CD4-positive, alpha-beta T cell treated with Interleukin-17A for 1 hour (primary cell): ENCODE measurements around the gene SUCLG2.
"Not testable (repeated sequence)": the region's sequence is repeated elsewhere in the genome, so short reads cannot be mapped to it uniquely, and the experiment has no call there.

Source experiments
- DNase-seq: peaks from one replicate; pipeline ENCODE4 v3.0.0-alpha.2; 2020

The SUCLG2 gene

DNA sequence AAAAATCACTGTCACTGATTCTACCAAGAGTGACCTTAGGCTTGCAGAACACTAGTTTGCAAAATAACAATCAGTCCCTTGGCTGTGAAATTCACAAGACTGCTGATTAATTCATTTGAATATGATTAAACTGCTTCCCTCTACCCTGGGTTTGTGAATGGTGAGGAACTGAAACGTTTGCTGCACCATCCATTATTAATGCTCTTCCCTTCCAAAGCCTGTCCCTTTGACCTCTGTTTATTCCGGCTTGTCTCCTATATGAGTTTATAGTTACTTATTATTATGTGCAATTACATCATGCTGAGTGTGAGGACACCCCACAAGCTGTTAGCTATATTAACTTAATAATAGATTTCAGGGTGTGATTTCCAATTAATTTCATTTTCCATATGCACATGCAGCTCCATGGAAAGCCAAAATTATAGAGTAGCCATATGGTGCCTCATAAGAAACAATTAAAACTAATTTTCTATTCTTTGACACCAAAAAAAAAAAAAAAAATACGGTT, 96.5 kb downstream of the SUCLG2 start:
- DNase-seq, result no peak

DNA sequence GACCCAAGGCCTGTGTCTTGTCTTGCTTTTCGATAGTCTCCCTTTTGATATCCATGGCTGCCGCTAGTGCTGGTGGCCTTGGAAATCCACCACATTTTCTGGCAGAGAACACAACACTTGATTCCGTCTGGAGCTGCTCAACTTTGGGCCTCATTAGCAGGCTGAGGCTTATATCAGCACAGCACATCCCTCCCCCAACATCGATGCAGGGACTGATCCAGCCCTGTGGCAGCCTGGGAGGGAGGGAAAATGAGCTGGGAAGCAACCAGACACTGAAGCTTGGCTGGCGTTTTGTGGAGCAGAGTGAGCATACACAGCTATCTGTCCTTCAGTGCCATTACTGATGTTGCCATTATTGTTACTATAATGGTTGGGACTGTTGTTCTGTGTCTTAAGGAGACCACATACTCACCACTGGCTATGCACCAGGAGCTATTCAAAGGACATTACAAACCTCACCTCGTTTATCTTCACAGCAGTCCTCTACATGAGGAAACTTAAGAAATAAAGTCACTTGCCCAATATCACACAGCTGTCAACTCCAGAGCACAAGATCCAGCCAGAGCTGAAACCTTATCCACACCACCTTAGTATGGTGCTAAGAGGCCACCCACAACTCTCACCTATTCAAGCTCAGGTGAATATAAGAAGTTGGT, 102.9 kb downstream of the SUCLG2 start:
- no peak for DNase-seq

DNA sequence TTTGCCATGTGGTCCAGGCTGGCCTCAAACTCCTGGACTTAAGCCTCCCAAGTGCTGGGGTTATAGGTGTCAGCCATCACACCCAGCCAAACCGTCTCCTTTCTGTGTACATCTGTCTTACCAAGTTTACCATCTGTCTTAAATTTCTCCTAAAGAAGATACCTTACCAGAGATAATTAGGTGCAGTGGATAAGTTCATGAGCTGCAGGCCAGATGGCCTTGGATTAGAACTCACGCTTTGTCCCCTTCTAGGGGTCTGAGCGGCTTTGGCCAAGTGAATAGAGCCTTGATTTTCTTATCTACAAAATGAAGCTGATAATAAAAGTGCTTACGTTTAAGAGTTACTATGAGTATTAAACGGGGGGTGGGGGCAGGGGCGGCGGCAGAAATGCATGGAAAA, 103.9 kb downstream of the SUCLG2 start:
- no peak for DNase-seq

DNA sequence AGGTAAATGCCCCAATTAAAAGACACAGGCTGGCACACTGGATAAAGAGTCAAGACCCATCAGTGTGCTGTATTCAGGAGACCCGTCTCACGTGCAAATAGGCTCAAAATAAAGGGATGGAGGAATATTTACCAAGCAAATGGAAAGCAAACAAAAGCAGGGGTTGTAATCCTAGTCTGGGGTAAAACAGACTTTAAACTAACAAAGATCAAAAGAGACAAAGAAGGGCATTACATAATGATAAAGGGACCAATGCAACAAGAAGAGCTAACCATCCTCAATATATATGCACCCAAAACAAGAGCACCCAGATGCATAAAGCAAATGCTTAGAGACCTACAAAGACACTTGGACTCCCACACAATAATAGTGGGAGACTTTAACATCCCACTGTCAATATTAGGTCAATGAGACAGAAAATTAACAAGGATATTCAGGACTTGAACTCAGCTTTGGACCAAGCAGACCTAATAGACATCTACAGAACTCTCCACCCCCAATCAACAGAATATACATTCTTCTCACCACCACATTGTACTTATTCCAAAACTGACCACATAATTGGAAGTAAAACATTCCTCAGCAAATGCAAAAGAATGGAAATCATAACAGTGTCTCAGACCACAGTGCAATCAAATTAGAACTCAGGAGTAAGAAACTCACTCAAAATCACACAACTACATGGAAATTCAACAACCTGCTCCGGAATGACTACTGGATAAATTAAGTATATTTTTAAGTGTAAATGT, 111.7 kb downstream of the SUCLG2 start:
- not testable (repeated sequence) for DNase-seq

- no peak for DNase-seq
These were observed 114.1 kb downstream of the SUCLG2 start for GRCh38 chr3:67540198-67540894.

DNA sequence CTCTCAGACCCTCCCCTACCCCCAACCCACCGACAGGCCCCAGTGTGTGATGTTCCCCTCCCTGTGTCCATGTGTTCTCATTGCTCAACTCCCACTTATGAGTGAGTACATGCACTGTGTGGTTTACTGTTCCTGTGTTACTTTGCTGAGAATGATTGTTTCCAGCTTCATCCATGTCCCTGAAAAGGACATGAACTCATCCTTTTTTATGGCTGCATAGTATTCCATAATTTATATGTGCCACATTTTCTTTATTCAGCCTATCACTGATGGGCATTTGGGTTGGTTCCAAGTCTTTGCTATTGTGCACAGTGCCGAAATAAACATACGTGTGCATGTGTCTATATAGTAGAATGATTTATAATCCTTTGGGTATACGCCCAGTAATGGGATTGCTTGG, 117.2 kb downstream of the SUCLG2 start:
- DNase-seq, result not testable (repeated sequence)

- no peak for DNase-seq
These were observed 119.4 kb downstream of the SUCLG2 start for GRCh38 chr3:67535006-67535405.

GRCh38 chr3:67534594-67534993, 119.8 kb downstream of the SUCLG2 start:
- no peak for DNase-seq

DNA sequence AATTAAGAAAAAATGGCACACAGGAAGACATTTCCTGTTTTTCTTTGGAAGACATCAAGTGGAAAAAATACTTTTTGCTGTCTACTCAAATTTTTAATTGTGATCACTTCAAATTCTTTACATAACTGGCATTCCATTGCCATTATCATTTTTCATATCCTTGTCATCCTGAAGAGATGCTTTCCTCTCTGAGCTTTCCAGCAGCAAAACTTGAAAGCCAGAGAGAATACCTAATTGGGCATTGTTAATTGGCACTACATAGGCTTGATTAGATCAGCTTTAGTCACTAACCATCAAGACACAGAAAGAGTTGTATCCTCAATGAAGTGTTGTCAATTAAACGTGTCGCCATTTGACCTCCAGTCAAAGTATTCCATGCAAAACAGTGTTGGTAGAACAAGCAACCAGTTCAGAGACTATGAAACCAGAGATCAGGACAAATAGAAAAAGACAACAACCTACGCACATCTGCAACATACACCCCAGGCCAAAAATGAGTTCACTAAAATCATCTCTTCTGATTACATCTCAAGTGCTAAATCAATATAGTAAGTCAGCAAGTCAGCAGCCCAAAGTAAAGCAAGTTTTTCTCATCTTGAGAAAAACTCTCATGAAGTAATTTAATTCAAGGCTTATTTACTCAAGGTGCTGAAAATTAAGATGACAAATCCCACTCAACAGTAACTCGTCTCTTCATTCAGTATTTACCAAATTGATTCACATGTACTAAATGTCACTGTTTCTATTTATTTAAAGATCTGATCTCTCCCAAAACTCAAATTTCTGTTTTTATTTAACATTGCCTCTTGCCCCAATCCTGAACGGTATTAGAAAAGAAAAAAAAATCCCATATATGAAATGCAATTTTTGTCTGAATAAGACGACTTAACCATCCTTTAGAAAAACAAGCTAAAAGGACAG, 123.0 kb downstream of the SUCLG2 start:
- no peak for DNase-seq

GRCh38 chr3:67529915-67530314, 124.5 kb downstream of the SUCLG2 start:
- DNase-seq, result no peak

GRCh38 chr3:67529337-67529736, 125.1 kb downstream of the SUCLG2 start:
- no peak for DNase-seq

- DNase-seq, result no peak
These were observed 128.2 kb downstream of the SUCLG2 start for GRCh38 chr3:67526246-67526645.

DNA sequence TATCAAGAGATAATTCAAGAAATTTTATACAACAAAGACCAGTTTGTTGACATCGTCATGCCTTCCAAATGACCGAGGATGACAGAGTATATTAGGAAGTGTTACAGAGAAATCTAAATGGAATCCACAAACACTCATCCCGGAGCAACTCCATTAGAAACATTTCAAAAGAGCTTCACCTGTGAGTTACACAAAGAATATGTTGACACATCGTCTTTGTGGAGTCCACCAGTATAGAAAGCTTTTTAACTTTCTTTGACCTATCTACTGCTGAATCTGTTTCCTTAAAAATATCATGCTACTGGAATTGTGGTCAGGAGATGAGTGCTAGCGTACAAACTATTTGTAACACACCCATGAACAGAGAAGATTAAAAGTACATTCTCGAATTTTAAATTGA, 130.4 kb downstream of the SUCLG2 start:
- DNase-seq, result no peak

DNA sequence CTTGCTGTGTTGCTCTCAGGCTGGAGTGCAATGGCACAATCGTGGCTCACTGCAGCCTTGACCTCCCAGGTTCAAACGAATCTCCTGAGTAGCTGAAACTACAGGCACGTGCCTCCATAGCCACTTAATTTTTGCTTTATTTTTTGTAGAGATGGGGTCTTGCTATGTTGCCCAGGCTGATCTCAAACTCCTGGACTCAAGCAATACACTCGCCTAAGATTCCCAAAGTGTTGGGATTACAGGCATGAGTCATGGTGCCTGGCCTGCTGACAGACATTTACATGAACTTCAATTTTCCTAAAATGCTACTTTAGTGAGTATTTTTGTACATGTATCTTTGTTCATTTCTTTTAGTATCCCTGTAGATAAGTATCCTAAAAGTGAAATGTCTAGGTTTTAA, 132.3 kb downstream of the SUCLG2 start:
- DNase-seq, result no peak

GRCh38 chr3:67521053-67521646, 133.3 kb downstream of the SUCLG2 start:
- no peak for DNase-seq

- no peak for DNase-seq
These were observed 136.2 kb downstream of the SUCLG2 start for GRCh38 chr3:67518236-67518635.

DNA sequence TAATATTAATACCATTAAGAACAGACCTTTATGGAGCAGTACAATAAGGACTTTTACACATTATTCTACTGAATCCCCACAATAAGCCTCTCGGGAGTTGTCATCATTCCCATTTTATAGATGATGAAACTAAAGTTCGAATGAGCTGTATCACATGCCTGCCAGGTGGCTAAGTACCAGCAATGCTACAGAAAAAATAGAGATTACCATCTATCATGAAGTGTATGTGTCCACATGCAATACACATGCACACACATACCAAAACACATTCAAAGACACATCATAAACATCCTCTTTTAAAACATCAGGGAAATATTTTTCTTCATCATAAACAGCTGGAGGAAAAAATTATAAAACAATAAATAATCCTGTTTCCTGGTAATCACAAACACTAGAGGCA, 136.6 kb downstream of the SUCLG2 start:
- no peak for DNase-seq

DNA sequence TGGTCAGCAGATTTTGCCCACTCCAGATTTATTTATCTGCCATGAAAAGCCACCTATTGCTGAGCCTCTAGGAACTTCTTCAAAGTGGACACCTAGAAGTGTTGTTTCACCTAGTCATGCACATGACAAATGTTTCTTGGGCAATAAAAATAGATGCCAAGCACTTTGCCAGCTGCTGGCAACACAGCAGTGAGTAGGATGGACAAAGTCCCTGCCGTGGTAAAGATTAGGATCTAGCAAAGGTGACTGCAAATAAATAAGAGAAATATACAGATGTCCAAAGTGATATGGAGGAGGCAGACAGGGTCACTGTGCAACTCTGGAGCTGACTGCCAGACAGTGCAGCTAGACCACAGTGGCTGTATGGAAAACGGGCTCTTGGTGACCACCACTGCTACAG, 137.9 kb downstream of the SUCLG2 start:
- DNase-seq, result no peak

- no peak for DNase-seq
These were observed 138.6 kb downstream of the SUCLG2 start for GRCh38 chr3:67515778-67516177.

DNA sequence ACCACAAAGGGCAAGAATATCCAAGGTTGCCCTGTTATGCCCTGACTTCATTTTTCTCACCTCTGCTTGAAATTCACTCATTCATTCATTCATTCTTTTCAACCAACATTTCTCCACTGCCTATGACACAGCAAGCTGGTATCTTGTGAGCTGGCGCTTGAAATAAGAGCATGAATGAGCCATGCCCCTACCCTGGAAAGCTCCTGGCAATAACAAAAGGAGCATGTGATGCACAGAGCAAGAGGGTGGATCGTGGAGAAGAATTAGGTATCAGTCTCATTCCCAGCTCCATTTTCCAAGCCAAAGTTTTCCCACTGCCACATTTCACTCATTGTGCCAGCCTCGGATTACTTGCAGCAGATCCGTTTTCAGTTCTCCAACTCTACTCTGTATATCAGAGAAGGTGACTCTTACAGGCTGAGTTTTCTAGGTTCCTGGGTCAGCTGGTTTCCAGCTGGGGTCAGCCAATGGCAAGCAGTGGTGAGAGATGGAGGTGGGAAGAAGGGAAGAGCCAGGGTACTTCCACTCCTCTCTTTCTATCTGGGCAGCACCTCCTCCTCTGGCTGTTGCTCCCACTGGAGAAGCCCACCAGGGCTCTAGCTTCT, 144.8 kb downstream of the SUCLG2 start:
- DNase-seq, result no peak

GRCh38 chr3:67507584-67507983, 146.8 kb downstream of the SUCLG2 start:
- DNase-seq, result no peak

- DNase-seq, result no peak
These were observed 153.7 kb downstream of the SUCLG2 start for GRCh38 chr3:67500709-67501108.
